Fibroblast of lung (primary cell): ENCODE measurements around the gene INPP5K. TPM values are rescaled to one million over a fixed set of nuclear protein-coding genes. Genes with fewer than 3 reads are reported as not detected.

ENCODE experiments used
- DNase-seq, 2 donors: peaks; one replicate each; pipeline versions ENCODE4 v3.0.0 to v3.0.0-alpha.2; 2010; ENCODE audit warnings: low read depth in 2 of 2
- H2AFZ ChIP-seq: 2 replicates; pipeline ENCODE4 v1.5.1; 2012; ENCODE audit warnings: low read length, control low read depth, inconsistent platforms
- H3K27ac ChIP-seq: 2 replicates; pipeline ENCODE4 v1.5.1; 2011; ENCODE audit warnings: low read length, control low read depth; ENCODE audit not compliant: insufficient read depth
- H3K27me3 ChIP-seq: 2 replicates; pipeline ENCODE4 v1.5.1; 2011; ENCODE audit warnings: mild to moderate bottlenecking, low read length; ENCODE audit not compliant: control insufficient read depth, insufficient read depth
- H3K36me3 ChIP-seq: 2 replicates; pipeline ENCODE4 v1.5.1; 2011; ENCODE audit warnings: low read length; ENCODE audit not compliant: control insufficient read depth, insufficient read depth
- H3K4me1 ChIP-seq: 2 replicates; pipeline ENCODE4 v1.5.1; 2011; ENCODE audit warnings: low read length; ENCODE audit not compliant: control insufficient read depth, insufficient read depth; ENCODE audit errors: extremely low read depth
- H3K4me2 ChIP-seq: 2 replicates; pipeline ENCODE4 v1.5.1; 2011; ENCODE audit warnings: low read length, control low read depth; ENCODE audit not compliant: insufficient read depth; ENCODE audit errors: extremely low read depth
- H3K4me3 ChIP-seq, 4 experiments: fragments of 200-600 bp in 1 of 4; sonication (generic) in 1 of 4; replicated peaks in 1 of 4; 2 replicates each; pipeline ENCODE4 v1.5.1; 2011 to 2016; ENCODE audit warnings: low read length in 4 of 4, low read depth in 3 of 4, mild to moderate bottlenecking in 3 of 4, control low read depth in 2 of 4, inconsistent platforms in 1 of 4, mixed read lengths in 1 of 4; ENCODE audit not compliant: insufficient read depth in 1 of 4; ENCODE audit errors: control extremely low read depth in 1 of 4
- H3K79me2 ChIP-seq: 2 replicates; pipeline ENCODE4 v1.5.1; 2012; ENCODE audit warnings: mild to moderate bottlenecking, low read length, inconsistent platforms; ENCODE audit not compliant: control insufficient read depth, insufficient read depth
- H3K9ac ChIP-seq: 2 replicates; pipeline ENCODE4 v1.5.1; 2011; ENCODE audit warnings: mild to moderate bottlenecking, low read length, control low read depth; ENCODE audit not compliant: insufficient read depth
- H3K9me3 ChIP-seq: 2 replicates; pipeline ENCODE4 v1.5.1; 2012; ENCODE audit warnings: low read depth, low read length; ENCODE audit not compliant: control insufficient read depth, insufficient read depth
- H4K20me1 ChIP-seq: 2 replicates; pipeline ENCODE4 v1.5.1; 2011; ENCODE audit warnings: low read length; ENCODE audit not compliant: control insufficient read depth, insufficient read depth; ENCODE audit errors: extremely low read depth
- CTCF ChIP-seq, 2 donors: IDR thresholded peaks in 1 of 2; conservative IDR thresholded peaks in 1 of 2; 1 replicate in 1 of 2; 2 replicates in 1 of 2; pipeline ENCODE4 v1.5.1; 2011 to 2012; ENCODE audit warnings: low read length in 2 of 2, control low read depth in 1 of 2, inconsistent platforms in 1 of 2, low read depth in 1 of 2, mild to moderate bottlenecking in 1 of 2
- EZH2 ChIP-seq: IDR thresholded peaks from 2 replicates; pipeline ENCODE4 v1.5.1; 2012; ENCODE audit warnings: low read length, control low read depth, mild to moderate bottlenecking; ENCODE audit errors: missing control alignments
- polyA plus RNA-seq, 2 donors: library from polyadenylated mRNA; depleted of rRNA in 1 of 2; stranded (reverse) in 1 of 2; unstranded in 1 of 2; fragments of >200 nt; gene quantifications; 2 replicates each; pipeline ENCODE4 v1.2.1, GENCODE V29; 2011 to 2012; ENCODE audit warnings: missing spikeins in 1 of 2
- total RNA-seq: library from RNA; depleted of rRNA; stranded (reverse); fragments of >200 nt; gene quantifications from 2 replicates; pipeline ENCODE4 v1.2.1, GENCODE V29; 2014

Gene INPP5K
- total and polyA plus RNA-seq, 2 donors (not counting 1 experiment from before 2014, with no cell fraction given), result 21.0 to 34.5 TPM

GRCh38 chr17:1554751-1555540 lies 38.5 kb upstream of the INPP5K start:
- no peak overlapping the region for H3K4me3 ChIP-seq
- H3K9ac ChIP-seq, result no peak overlapping the region
- TF ChIP-seq EZH2 (no peak), CTCF (conservative IDR thresholded peaks at IDR 0.05 in 1 of 2, IDR thresholded peaks at IDR 0.05 in 1 of 2; ENCODE audit: low read depth in 1 of 2, low read length in 2 of 2) (no peak)
- H3K79me2 ChIP-seq, result peaks cover 22% of the 10 kb centered on the region
- H4K20me1 ChIP-seq, result no peaks in the 10 kb centered on the region
- no peak overlapping the region for H3K4me2 ChIP-seq
- DNase-seq, result no peak
- H3K27me3 ChIP-seq, result no peaks in the 10 kb centered on the region
- H3K9me3 ChIP-seq, result no peaks in the 10 kb centered on the region
- peaks cover 12% of the 10 kb centered on the region for H3K36me3 ChIP-seq
- H3K27ac ChIP-seq, result no peak overlapping the region
- no peak overlapping the region for H2AFZ ChIP-seq
- H3K4me1 ChIP-seq, result no peaks in the 10 kb centered on the region

GRCh38 chr17:1553354-1554266 lies 37.2 kb upstream of the INPP5K start:
- Histone ChIP-seq H3K9me3 (no peaks in the 10 kb centered on the region), H3K36me3 (peaks cover 12% of the 10 kb centered on the region), H3K27ac (no peak overlapping the region), H3K9ac (no peak overlapping the region), H4K20me1 (no peaks in the 10 kb centered on the region), H3K27me3 (no peaks in the 10 kb centered on the region), H3K4me1 (no peaks in the 10 kb centered on the region), H3K4me3 (no peak overlapping the region), H3K4me2 (no peak overlapping the region), H2AFZ (no peak overlapping the region), H3K79me2 (peaks cover 10% of the 10 kb centered on the region)
- no peak for DNase-seq
- TF ChIP-seq CTCF (conservative IDR thresholded peaks at IDR 0.05 in 1 of 2, IDR thresholded peaks at IDR 0.05 in 1 of 2; ENCODE audit: low read depth in 1 of 2, low read length in 2 of 2) (no peak), EZH2 (no peak)

DNA sequence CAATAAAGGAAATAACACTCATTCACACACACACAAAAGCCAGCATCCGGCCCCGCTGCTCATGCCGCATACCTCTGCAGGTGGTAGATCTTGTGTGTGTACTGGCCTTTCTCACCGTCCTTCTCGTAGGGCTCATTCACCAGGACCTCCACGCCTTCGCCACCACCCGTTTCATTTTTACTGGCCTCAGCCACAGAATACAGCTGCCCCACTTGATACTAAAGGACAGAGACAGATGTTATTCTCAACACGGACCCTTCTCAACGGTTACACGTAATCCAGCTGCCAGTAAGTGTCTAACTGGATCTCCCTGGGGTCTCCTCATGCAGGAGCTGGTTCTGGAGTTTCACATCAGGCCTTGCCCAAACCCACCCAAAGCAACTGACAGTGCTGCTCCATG lies 36.5 kb upstream of the INPP5K start:
- peaks cover 6% of the 10 kb centered on the region for H3K79me2 ChIP-seq

More for the DNA sequence above, 36.5 kb upstream of the INPP5K start:
- no peaks in the 10 kb centered on the region for H3K9me3 ChIP-seq
- H3K9ac ChIP-seq, result no peak overlapping the region
- no peak overlapping the region for H2AFZ ChIP-seq
- H3K36me3 ChIP-seq, result peaks cover 14% of the 10 kb centered on the region
- TF ChIP-seq EZH2 (no peak), CTCF (conservative IDR thresholded peaks at IDR 0.05 in 1 of 2, IDR thresholded peaks at IDR 0.05 in 1 of 2; ENCODE audit: low read depth in 1 of 2, low read length in 2 of 2) (no peak)
- no peaks in the 10 kb centered on the region for H4K20me1 ChIP-seq
- no peaks in the 10 kb centered on the region for H3K27me3 ChIP-seq
- no peak overlapping the region for H3K4me3 ChIP-seq
- no peaks in the 10 kb centered on the region for H3K4me1 ChIP-seq
- H3K27ac ChIP-seq, result no peak overlapping the region
- DNase-seq, result no peak
- H3K4me2 ChIP-seq, result no peak overlapping the region
